GM23338 (cell line): Measurements from ENCODE around the gene CELA2B. TPM values are rescaled to one million over a fixed set of nuclear protein-coding genes. Genes with fewer than 3 reads are reported as not detected.
A peak's percentile ranks its signal among the peaks of the same experiment; 100 is the strongest.

Source experiments
- ATAC-seq: fragments of 200-7000 bp; cut with Tn5 transposase; 3 replicates; pipeline ENCODE4 v1.9.1; 2020
- DNase-seq: peaks from one replicate; pipeline ENCODE4 v3.0.0-alpha.2; 2015; ENCODE audit warnings: low spot score
- H2AFZ ChIP-seq: fragments of 200-600 bp; sonication (generic); 2 replicates; pipeline ENCODE4 v1.8.0; 2016; ENCODE audit warnings: antibody characterized with exemption, mild to moderate bottlenecking, moderate library complexity
- H3F3A ChIP-seq: fragments of 200-600 bp; sonication (generic); replicated peaks from 2 replicates; pipeline ENCODE4 v1.8.0; 2017; ENCODE audit warnings: antibody characterized with exemption, mixed run types, low read depth
- H3K27ac ChIP-seq: fragments of 200-600 bp; sonication (generic); 2 replicates; pipeline ENCODE4 v1.6.1; 2016; ENCODE audit warnings: low read depth
- H3K27me3 ChIP-seq: fragments of 200-600 bp; sonication (generic); 2 replicates; pipeline ENCODE4 v1.8.0; 2016; ENCODE audit warnings: mild to moderate bottlenecking, mixed run types, moderate library complexity; ENCODE audit not compliant: insufficient read depth
- H3K36me3 ChIP-seq: fragments of 200-600 bp; sonication (generic); 2 replicates; pipeline ENCODE4 v1.8.0; 2016; ENCODE audit warnings: mild to moderate bottlenecking; ENCODE audit not compliant: insufficient read depth
- H3K4me1 ChIP-seq: fragments of 200-600 bp; sonication (generic); 2 replicates; pipeline ENCODE4 v1.8.0; 2016; ENCODE audit warnings: mild to moderate bottlenecking, moderate library complexity; ENCODE audit not compliant: insufficient read depth
- H3K4me2 ChIP-seq: fragments of 200-600 bp; sonication (generic); 2 replicates; pipeline ENCODE4 v1.7.1; 2017; ENCODE audit warnings: mixed run types
- H3K4me3 ChIP-seq: fragments of 200-600 bp; sonication (generic); 2 replicates; pipeline ENCODE4 v1.6.1; 2016; ENCODE audit warnings: mixed run types
- H3K79me2 ChIP-seq: fragments of 200-600 bp; sonication (generic); replicated peaks from 2 replicates; pipeline ENCODE4 v1.8.0; 2017; ENCODE audit warnings: mild to moderate bottlenecking; ENCODE audit not compliant: insufficient read depth
- H3K9me2 ChIP-seq: fragments of 200-600 bp; sonication (generic); 2 replicates; pipeline ENCODE4 v1.8.0; 2017; ENCODE audit not compliant: insufficient read depth
- H4K20me1 ChIP-seq: fragments of 200-600 bp; sonication (generic); replicated peaks from 2 replicates; pipeline ENCODE4 v1.8.0; 2017; ENCODE audit warnings: mild to moderate bottlenecking; ENCODE audit not compliant: insufficient read depth
- H3K27ac Mint-ChIP-seq: 2 replicates; pipeline ENCODE4 v1.8.0; 2020; ENCODE audit warnings: inconsistent platforms, mild to moderate bottlenecking, moderate library complexity, mixed read lengths
- H3K27me3 Mint-ChIP-seq: 3 replicates; pipeline ENCODE4 v1.8.0; 2022; ENCODE audit warnings: low read depth, mild to moderate bottlenecking, moderate library complexity, mixed read lengths, inconsistent platforms; ENCODE audit not compliant: insufficient read depth, poor library complexity
- H3K36me3 Mint-ChIP-seq: 3 replicates; pipeline ENCODE4 v1.8.0; 2021; ENCODE audit warnings: low read depth, mild to moderate bottlenecking, inconsistent platforms, moderate library complexity, mixed read lengths
- H3K4me1 Mint-ChIP-seq: 3 replicates; pipeline ENCODE4 v1.8.0; 2020; ENCODE audit warnings: mild to moderate bottlenecking, inconsistent platforms, mixed read lengths
- H3K4me3 Mint-ChIP-seq: 3 replicates; pipeline ENCODE4 v1.8.0; 2021; ENCODE audit warnings: moderate library complexity, mild to moderate bottlenecking, inconsistent platforms, mixed read lengths
- H3K9me3 Mint-ChIP-seq: 3 replicates; pipeline ENCODE4 v1.8.0; 2020; ENCODE audit warnings: moderate library complexity, mild to moderate bottlenecking, inconsistent platforms, mixed read lengths
- CREB1 ChIP-seq: fragments of 250-450 bp; sonication (Bioruptor Pico); IDR thresholded peaks from 2 replicates; pipeline ENCODE4 v1.5.0; 2020; ENCODE audit warnings: low read depth, mild to moderate bottlenecking, moderate library complexity
- ETS1 ChIP-seq: IDR thresholded peaks from 2 replicates; pipeline ENCODE4 v1.6.1; 2016; ENCODE audit warnings: antibody characterized with exemption
- EZH2phosphoT487 ChIP-seq: fragments of 200-600 bp; sonication (generic); IDR thresholded peaks from one replicate; pipeline ENCODE4 v1.8.1; 2018; ENCODE audit warnings: antibody characterized with exemption; ENCODE audit not compliant: unreplicated experiment
- REST ChIP-seq: IDR thresholded peaks from one replicate; pipeline ENCODE4 v1.6.1; 2018; ENCODE audit warnings: antibody characterized with exemption; ENCODE audit not compliant: unreplicated experiment
- ZNF462 ChIP-seq: fragments of 250-450 bp; sonication (Bioruptor Pico); IDR thresholded peaks from 2 replicates; pipeline ENCODE4 v1.5.0; 2020; ENCODE audit warnings: mild to moderate bottlenecking, moderate library complexity
- polyA plus RNA-seq: library from polyadenylated mRNA; unstranded; fragments of >200 nt; fragmentation: Nextera tagmentation; extraction: Ambion mirVana; gene quantifications from 2 replicates; pipeline ENCODE4 v1.2.1, GENCODE V29; 2016
- total RNA-seq: library from RNA; depleted of rRNA; stranded (reverse); fragments of >200 nt; shearing (Covaris generic); gene quantifications from 2 replicates; pipeline ENCODE4 v1.2.3, GENCODE V29; 2014

Gene CELA2B
- total and polyA plus RNA-seq, 2 experiments from 2014 or later, result not detected

GRCh38 chr1:15523104-15524020 is 47.5 kb downstream of the CELA2B start:
- TF ChIP-seq ZNF462 (CRISPR knock-in tag) (no peak), CREB1 (CRISPR knock-in tag) (no peak), EZH2phosphoT487 (no peak), REST (no peak), ETS1 (no peak)
- H3K27me3 ChIP-seq, result no peaks in the 10 kb centered on the region
- peak overlapping the region; percentile 70 for H3K4me3 ChIP-seq
- peak overlapping the region; percentile 39; the same call in 1 of the 2 replicates for H3K27ac ChIP-seq
- H3K36me3 Mint-ChIP-seq, result no peaks in the 10 kb centered on the region; the same call in 2 of the 3 replicates
- H3K4me3 Mint-ChIP-seq, result peak overlapping the region; percentile 83
- peaks cover 36% of the 10 kb centered on the region for H3K79me2 ChIP-seq
- peak; percentile 5 for ATAC-seq
- H3K4me1 Mint-ChIP-seq, result peaks cover 39% of the 10 kb centered on the region
- peaks cover 7% of the 10 kb centered on the region for H3K27me3 Mint-ChIP-seq
- H3K9me2 ChIP-seq, result no peaks in the 10 kb centered on the region
- DNase-seq, result no peak
- peak overlapping the region; percentile 96 for H3K27ac Mint-ChIP-seq
- peaks cover 15% of the 10 kb centered on the region for H3K4me1 ChIP-seq
- H3K4me2 ChIP-seq, result peak overlapping the region; percentile 78
- peaks cover 6% of the 10 kb centered on the region; the same call in 1 of the 2 replicates for H4K20me1 ChIP-seq
- no peaks in the 10 kb centered on the region for H3K36me3 ChIP-seq
- no peaks in the 10 kb centered on the region for H3K9me3 Mint-ChIP-seq
- 0 out of 2 replicates have a peak, but pooled peaks cover 2% of the 10 kb centered on the region for H3F3A ChIP-seq
- peak overlapping the region; percentile 84; the same call in 1 of the 2 replicates for H2AFZ ChIP-seq
